ENCODE data around the gene KRT82. TPM values are rescaled to one million over a fixed set of nuclear protein-coding genes. Genes with fewer than 3 reads are reported as not detected.
"Not testable (repeated sequence)": the region's sequence is repeated elsewhere in the genome, so short reads cannot be mapped to it uniquely, and the experiment has no call there.

Gene KRT82
- 10 to 100 TPM in 1 of 4 donors, 1 to 10 TPM in 3; 1.3 to 40.7 (median 7.6) TPM for total RNA-seq

- H3K9me3 ChIP-seq, result no peaks in the 10 kb centered on the region
- peaks cover 4% of the 10 kb centered on the region for H3K27me3 ChIP-seq
- H3K4me1 ChIP-seq, result no peaks in the 10 kb centered on the region
- no peak for DNase-seq (ENCODE audit: low spot score in 2 of 2)
- H3K4me3 ChIP-seq, result no peak within 1 kb of the TSS
- H3K36me3 ChIP-seq, result no peaks in the 10 kb centered on the region
- WGBS, result 91% methylated on average over 13 of the region's 14 CpGs
- no peak within 1 kb of the TSS for H3K27ac ChIP-seq
- TF ChIP-seq EP300 (IDR thresholded peaks at IDR 0.05) (no peak), CTCF (IDR thresholded peaks at IDR 0.05) (no peak), POLR2A (IDR thresholded peaks at IDR 0.05) (no peak), POLR2AphosphoS5 (IDR thresholded peaks at IDR 0.05) (no peak)
Measured at GRCh38 chr12:52405922-52406385, at the start of gene KRT82. Gene KRT82 (minus strand): TSS chr12:52406335. CDS start chr12:52406277, 58 bp downstream.

GRCh38 chr12:52455821-52456220, 49.7 kb upstream of the KRT82 start:
- Histone ChIP-seq H3K27me3 (no peaks in the 10 kb centered on the region), H3K36me3 (no peaks in the 10 kb centered on the region), H3K27ac (no peak overlapping the region), H3K4me3 (no peak overlapping the region), H3K4me1 (no peaks in the 10 kb centered on the region), H3K9me3 (no peaks in the 10 kb centered on the region)
- no peak for DNase-seq (ENCODE audit: low spot score in 2 of 2)
- no peak for TF ChIP-seq EP300 (IDR thresholded peaks at IDR 0.05)
- no peak for TF ChIP-seq POLR2AphosphoS5 (IDR thresholded peaks at IDR 0.05)
- no peak for TF ChIP-seq POLR2A (IDR thresholded peaks at IDR 0.05)
- TF ChIP-seq CTCF (IDR thresholded peaks at IDR 0.05), result no peak
- WGBS, result 87% methylated on average over 1 of the region's 1 CpG

- Histone ChIP-seq H3K9me3 (no peaks in the 10 kb centered on the region), H3K27me3 (peaks cover 4% of the 10 kb centered on the region), H3K4me1 (no peaks in the 10 kb centered on the region), H3K4me3 (no peak overlapping the region), H3K27ac (peak overlapping the region; percentile 74), H3K36me3 (no peaks in the 10 kb centered on the region)
- no peak for DNase-seq (ENCODE audit: low spot score in 2 of 2)
- 55% methylated on average over 3 of the region's 3 CpGs for WGBS
- TF ChIP-seq EP300 (IDR thresholded peaks at IDR 0.05) (no peak), POLR2A (IDR thresholded peaks at IDR 0.05) (no peak), POLR2AphosphoS5 (IDR thresholded peaks at IDR 0.05) (no peak), CTCF (IDR thresholded peaks at IDR 0.05) (no peak)
Measured at GRCh38 chr12:52454411-52455201, 48.5 kb upstream of the KRT82 start.

- Histone ChIP-seq H3K27me3 (peaks cover 12% of the 10 kb centered on the region), H3K4me3 (no peak within 1 kb of the TSS), H3K9me3 (no peaks in the 10 kb centered on the region), H3K4me1 (no peaks in the 10 kb centered on the region), H3K36me3 (no peaks in the 10 kb centered on the region), H3K27ac (no peak within 1 kb of the TSS)
- TF ChIP-seq POLR2AphosphoS5 (IDR thresholded peaks at IDR 0.05), result no peak
- TF ChIP-seq POLR2A (IDR thresholded peaks at IDR 0.05), result no peak
- no peak for TF ChIP-seq EP300 (IDR thresholded peaks at IDR 0.05)
- no peak for TF ChIP-seq CTCF (IDR thresholded peaks at IDR 0.05)
- WGBS, result 67% methylated on average over 6 of the region's 6 CpGs
- no peak for DNase-seq (ENCODE audit: low spot score in 2 of 2)
Measured at GRCh38 chr12:52452101-52452500, 46.0 kb upstream of the KRT82 start, which contains the start of gene KRT6B. Gene KRT6B (minus strand): TSS chr12:52452146. CDS start chr12:52452078, 68 bp downstream.

- H3K27me3 ChIP-seq, result peaks cover 19% of the 10 kb centered on the region
- 74% methylated on average over 3 of the region's 3 CpGs for WGBS
- no peaks in the 10 kb centered on the region for H3K36me3 ChIP-seq
- H3K4me3 ChIP-seq, result no peak overlapping the region
- DNase-seq (ENCODE audit: low spot score in 2 of 2), result no peak
- H3K4me1 ChIP-seq, result no peaks in the 10 kb centered on the region
- TF ChIP-seq POLR2A (IDR thresholded peaks at IDR 0.05) (no peak), CTCF (IDR thresholded peaks at IDR 0.05) (no peak), EP300 (IDR thresholded peaks at IDR 0.05) (no peak), POLR2AphosphoS5 (IDR thresholded peaks at IDR 0.05) (no peak)
- no peak overlapping the region for H3K27ac ChIP-seq
- H3K9me3 ChIP-seq, result no peaks in the 10 kb centered on the region
Measured at GRCh38 chr12:52448228-52448627, 42.1 kb upstream of the KRT82 start.

GRCh38 chr12:52447196-52447595, 41.1 kb upstream of the KRT82 start:
- peak in 1 of 2 donors; percentile 47 for DNase-seq (ENCODE audit: low spot score in 2 of 2)
- H3K36me3 ChIP-seq, H3K27ac ChIP-seq, H3K9me3 ChIP-seq, H3K4me3 ChIP-seq, H3K4me1 ChIP-seq: not testable (repeated sequence)
- H3K27me3 ChIP-seq, result peaks cover 19% of the 10 kb centered on the region
- 90% methylated on average over 7 of the region's 11 CpGs for WGBS

All from suprapubic skin (tissue), 4 donors.